ENCODE measurements around the gene RIT1.

The RIT1 gene

GRCh38 chr1:155856257-155856974 is 54.7 kb downstream of the RIT1 start:
- DNase-seq: no peak

DNA sequence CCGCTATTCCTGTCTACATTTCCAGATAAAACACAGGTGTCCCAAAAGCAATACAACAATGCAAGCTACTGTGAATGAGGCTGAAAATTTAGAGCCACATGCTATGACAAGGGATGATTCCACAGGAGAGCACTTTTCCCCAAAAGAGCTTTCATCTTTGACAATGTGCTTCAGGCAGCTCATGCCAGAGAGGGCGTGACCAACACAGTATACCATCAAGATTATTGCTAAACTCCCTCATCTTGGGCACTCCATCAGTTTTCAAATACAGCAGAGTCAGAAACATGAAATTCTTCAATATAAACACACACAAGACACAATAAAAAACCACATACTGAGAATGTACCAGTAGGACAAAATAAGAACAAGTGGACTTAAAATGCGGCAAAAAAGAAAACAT is 60.8 kb downstream of the RIT1 start:
- no peak for DNase-seq

- no peak for DNase-seq
Measured at GRCh38 chr1:155847823-155848529, 63.2 kb downstream of the RIT1 start.
